NCI-H2081 treated with DMSO at 0.1 percent for 48 hours (cell line): ENCODE results near the gene WNT7B.

ENCODE experiments used
- DNase-seq: peaks from one replicate; lab custom pipeline; 2025; lab: John Stamatoyannopoulos, UW

WNT7B gene

DNA sequence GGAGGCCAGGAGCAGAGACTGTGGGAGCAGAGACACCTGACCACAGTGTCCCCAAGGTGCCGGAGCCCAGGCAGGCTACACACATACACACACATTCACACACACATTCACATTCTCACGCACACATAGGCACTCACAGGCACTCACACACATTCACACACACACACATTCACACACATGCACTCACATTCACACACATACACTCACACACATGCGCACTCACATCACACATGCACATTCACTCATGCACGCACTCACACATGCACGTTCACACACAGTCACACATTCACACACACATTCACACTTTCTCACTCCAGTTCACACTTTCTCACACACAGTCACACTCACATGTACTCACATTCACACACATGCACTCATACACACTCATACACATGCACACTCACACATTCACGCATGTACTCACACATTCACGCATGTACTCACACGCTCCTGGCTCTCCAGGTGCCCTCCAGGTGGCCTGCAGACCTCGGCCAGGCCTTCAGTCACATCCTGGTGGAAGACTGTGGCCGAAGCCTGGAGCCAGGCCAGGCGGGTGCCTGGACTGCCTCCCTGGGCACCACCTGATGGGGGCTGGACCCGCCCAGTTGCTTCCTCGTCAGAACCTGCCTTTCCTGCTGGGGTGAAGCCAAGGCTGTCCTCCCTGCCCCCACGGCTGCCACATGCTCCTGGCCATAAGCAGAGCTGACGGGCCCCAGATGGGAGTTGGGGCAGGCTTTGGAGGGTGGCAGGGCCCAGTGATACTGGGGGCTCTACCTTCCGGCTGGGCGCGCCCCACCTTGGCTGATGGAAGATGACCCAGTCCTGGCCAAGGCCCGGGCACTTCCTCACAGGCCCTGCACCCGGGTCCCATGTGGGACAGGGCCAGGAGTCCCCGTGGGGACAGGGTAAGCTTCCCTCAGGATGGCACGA is 89.5 kb downstream of the WNT7B start:
- DNase-seq: no peak

DNA sequence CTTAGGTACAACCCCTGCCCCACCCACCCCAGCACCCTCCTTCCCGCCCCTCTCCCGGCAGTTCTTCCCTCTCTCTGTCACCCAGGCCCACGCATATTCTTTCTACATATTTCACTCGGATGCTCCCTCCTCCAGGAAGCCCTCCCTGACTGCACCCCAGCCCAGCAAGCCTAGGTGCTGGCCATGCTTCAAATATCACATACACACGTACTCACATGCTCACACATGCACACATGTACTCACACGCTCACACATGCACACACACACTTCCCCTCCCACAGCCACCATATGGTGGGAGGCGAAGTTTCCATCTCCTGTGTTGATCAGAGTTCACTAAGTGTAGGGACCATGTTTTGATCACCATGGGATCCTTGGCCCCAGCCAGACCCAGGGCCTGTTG is 90.4 kb downstream of the WNT7B start:
- DNase-seq: no peak

DNA sequence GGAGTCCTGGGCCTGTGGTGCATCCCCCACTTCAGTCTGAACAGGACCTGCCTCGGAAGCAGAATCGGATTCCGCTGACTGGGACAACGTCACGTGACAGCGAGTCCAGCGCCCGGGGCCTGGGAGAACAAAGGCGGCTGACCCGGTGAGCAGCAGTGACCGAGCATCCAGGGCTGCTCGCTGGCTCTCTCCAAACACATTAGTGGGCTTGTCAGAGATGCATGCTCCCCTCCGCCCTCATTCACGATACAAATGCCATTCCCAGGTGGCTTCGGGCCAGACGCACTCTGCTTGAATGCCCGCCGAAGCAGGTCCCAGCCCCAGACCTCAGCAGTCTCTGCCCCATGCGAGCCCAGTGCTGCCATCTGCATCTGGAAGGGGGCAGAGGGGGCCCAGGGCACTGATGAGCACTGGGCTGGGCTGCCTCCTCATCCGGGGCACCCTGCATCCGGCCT is 91.0 kb downstream of the WNT7B start:
- no peak for DNase-seq

DNA sequence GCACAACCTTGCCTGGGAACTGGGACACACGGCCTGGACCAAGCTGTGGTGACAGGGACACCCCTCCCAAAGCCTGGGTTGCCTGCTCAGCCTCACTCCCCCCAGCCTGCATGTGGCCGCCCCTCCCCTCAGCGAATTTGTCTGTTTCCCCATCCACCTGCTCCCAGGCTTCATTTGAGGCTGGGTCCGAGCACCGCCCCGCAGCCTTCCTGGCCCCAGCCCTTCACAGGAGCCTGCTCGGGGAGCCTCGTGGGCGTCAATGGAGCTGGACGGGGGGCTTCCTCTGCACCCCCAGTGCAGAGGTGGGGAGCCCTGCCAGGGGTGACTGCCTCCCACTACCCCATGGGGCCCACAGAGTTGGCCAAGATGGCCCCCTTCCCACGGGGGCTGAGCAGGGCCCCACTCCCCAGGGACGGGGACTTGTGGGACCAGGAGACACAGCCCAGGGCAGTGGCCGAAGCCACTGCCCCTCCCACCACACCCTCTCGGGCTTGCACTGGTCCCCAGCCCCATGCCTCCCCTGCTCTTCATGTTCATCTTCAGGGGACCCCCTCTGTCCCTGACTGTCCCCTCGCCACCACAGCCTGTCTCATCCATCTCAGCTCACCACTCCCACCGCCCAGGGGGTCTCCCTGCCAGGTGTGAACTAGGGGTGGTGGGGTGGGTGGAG is 91.7 kb downstream of the WNT7B start:
- DNase-seq: no peak

DNA sequence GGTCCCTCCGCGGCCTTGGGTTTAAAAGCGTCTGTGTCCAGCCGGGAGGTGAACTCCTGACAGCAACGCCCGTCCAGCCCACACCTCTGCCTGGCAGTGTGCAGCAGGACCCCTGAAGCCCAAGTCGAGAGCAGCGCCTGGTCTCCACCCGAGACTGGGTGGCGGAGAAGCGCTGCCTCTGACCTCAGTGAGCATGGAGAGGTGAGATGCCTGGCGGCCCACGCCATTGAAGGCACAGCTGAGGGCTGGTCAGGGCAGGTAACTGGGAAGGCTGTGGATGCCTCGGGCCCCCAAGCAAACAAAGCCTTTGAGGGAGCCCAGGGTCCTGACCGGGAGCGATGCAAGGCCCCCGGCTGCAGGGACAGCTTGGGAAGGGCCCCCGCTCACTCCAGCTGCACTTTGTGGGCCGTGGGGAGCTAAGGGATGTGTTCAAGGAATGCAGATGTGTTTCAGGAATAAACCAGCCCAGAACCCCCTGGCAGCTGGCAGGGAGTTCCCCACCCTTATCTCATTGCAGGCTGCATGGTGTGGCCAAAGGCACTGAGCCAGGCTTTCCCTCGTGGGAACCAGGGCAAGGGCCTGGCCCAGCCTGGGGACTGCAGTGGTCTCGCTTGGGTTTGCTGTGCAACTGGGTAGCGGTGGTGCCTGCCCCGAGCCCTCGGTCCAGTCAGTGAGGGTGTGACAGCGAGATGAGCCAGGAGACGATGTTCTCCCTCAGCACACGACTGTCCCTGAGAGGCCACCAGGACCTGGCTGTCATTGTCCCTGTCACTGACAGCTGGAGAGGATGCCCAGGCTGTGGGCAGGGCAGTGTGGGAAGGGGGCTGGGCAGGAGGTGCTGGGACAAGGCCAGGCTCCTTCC is 92.5 kb downstream of the WNT7B start:
- no peak for DNase-seq

DNA sequence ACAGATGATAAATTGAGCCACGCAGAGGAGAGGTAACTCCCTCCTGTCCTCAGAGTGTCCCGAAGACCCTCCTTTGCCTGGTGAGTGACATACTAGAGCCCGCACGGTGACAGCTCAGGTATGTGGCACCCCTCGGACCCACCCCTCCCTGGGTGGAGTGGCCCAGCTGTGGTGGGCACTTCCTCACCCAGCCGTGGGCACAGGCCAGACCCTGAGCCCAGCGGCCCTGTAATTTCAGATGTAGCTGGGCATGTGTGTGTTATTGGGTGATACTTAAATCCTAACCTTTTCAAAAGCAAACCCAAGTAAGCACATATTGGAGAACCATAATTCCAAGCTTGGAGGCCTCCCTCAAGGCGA is 93.2 kb downstream of the WNT7B start:
- no peak for DNase-seq

DNA sequence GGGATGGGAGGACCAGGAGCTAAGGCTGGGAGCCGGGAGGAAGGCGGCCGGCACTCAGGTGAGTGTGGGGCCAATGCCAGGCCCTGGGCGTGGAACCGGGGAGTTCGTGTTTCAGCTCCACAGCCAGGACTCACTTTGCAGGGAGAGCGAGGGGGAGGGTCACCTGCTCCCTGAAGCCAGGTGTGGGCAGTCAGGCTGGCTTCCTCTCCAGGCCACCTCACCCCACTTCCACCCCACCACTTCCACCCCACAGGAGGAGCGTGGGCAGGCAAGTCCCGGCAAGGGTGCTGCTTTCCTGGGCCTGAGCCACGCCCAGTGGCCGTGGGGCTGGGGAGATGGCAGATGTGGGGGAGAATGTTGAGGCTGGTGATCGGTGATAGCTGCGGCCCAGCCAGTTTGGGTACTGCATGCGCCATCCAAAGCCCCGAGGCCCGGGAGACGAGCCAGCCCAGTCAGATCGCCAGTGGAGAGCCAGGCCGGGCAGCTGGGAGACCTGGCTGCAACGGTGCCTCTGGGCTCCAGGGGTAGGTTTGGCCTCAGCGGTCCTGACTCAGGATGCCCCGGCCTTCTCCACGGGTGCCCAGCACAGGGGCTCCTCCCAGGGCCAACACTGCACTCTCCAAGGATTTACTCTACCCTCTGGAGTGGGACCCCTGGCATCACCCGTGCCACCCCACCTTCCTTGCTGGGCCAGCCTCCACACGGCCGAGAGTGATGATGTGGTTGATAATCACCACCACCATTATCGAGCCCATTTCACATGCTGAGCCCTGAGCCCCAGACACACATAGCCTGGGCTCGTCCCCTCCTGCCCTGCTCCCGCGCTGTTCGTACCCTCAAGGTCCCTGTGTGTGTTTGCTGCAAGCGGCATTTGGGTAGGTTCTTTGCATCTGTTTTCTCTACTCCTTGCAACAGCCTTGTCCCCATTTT is 93.8 kb downstream of the WNT7B start:
- DNase-seq: no peak

DNA sequence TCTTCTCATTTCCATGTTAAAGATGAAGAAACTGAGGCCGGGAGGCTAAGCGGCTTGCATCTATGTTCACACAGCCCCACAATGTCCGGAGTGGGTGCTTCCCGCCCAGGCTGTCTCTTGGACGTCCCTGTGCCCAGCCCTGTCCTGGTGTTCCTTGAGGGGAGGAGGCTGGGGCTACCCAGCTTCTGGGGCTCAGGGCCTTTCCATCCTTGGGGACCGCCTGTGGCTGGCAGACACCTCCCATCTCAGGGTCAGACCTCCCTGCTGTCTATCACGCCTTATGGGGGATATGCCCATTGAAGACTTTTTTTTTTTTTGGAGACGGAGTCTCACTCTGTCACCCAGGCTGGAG is 95.5 kb downstream of the WNT7B start:
- no peak for DNase-seq

DNA sequence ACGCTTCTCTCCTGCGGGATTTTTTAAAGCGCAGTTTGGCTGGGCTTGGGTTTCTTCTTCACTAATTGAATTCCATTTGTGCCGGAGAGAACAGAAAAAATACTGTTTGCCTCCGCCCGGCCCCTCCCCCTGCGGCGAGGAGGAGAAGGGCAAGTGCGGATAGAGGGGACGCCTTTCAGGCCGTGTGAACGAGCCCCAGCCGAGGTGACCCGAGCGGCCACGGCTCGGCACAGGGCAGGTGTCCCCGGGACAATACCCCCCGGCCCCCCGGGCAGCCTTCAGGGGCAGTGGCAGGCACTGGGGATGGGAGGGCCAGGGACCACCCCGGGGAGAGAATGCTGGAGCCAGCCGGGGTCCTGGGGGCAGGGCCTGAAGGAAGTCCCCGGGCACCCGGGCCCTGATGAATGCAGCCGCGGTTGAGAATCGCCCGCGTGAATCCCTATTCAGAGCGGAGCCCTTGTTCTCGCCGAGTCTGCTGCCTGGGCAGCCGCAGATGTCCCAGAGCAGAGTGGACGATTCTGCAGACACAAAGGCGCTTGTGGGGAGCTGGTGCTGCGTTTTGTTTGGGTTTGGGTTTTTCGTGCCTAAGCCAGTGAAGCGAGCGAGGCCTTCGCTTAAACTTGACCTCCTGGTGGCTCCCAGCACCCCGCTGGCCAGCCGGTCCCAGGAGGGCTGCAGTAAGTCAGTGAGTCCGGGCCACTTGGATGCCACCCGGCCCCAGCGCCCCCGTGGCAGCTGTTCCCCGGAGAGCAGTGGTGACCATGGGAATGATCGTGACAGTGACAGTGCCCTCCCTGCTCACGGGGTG is 96.0 kb downstream of the WNT7B start:
- DNase-seq: no peak

DNA sequence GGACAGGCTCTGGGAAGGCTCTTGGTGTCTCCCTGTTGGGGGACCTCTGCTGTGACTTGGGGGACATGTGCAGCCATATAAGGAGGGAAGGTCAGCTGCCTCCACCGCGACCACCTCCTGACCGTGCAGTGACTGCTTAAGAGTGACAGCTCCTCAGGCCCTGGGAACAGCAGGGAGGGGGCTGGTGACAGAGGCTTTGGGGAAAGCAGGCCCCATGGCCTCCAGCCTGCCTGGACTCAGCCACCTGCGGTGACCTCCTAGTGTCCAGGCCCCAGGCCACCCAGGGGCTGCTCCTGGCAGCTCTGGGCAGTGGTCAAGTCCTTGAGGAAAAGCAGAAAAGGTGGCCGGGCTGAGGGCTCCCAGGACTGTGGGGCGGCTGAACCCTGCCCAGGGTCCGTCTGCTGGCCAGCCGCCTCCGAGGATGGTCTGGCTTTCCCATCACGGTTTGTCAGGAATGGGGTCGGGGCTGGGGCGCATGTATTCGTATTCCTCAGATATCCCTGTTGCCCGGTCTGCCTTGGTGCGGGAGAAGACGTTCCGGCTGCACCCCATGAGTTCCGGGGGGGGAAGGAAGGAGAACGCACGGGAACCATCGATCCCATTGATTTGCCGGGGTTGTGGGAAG is 96.8 kb downstream of the WNT7B start:
- DNase-seq: no peak

DNA sequence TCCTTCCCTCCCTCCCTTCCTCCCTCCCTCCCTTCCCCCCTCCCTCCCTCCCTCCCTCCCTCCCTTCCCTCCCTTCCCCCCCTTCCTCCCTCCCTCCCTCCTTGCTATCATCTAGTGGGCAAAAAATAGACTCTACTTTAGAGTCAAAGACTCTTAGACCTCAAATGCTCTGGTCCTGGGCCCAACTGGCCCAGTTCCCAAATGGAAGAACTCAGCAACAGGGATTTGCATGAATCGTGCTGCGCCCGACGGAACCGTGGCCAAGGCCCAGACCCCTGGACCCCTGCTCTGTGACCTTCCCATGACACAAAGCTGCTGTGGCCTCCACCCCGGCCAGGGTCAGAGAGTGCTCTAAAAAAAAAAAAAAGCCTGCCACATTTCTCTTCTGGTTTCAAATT is 97.4 kb downstream of the WNT7B start:
- DNase-seq: no peak

DNA sequence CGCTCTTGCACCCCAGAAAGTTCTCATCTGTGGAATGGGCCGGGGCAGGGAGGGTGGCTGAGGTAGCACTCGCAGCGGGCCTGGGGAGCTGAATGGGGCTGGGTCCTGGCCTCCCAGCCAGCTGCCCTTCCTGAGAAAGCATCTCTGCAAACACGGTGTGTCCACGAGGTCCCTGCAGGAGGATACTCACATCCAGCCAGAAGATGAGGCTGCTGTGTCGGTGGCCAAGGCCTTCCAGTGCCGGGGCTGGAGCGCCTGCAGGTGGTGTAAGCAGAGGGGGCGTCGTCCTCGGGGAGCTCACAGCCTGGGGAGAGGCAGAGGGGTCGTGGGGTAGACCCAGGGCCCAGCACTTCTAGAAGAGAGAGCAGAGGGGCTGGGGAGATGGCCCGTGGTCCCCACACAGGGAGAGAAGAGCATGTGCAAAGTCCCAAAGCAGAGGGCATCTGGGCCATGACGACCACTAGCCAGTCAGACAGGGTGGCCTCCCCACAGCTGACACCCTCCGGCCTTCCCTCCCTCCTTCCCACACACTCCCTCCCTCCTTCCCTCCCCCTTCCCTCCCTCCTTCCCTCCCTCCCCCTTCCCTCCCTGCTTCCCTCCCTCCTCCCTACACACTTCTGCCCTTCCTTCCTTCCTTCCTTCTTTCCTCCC is 97.9 kb downstream of the WNT7B start:
- no peak for DNase-seq

DNA sequence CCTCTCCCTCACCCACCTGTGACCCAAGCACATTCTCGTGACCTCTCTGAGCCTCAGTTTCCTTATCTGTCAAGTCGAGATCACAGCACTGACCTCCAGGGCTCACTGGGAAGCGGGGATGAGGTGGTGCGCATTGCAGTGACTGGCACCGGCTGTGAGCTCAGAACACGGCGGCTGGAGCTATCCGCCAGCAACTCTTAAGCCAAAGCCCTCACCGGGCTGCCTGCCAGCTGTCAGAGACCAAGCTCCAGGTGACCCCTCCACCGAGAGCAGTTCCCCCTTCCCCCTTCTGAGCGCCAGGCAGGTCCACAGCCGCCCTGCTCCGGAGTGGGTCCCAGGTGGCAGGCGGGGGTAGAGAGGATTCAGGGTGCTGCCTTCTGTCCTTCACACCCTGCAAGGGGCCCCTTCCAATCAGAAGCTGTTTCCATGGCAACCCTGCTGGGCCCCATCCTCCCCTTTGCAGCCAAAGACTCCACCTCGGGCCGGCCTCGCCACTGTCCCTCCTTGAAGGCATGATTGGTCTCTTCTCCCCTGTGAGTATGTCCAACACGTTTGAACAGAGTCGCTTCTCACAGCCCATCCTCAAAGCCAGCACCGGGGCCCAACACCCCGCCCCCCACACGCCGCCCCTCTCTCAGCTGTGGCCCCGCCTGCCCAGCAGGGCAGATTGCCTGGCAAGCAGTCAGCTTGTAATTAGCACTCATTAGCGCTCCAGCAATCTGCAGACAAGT is 98.7 kb downstream of the WNT7B start:
- DNase-seq: peak; percentile 36

DNA sequence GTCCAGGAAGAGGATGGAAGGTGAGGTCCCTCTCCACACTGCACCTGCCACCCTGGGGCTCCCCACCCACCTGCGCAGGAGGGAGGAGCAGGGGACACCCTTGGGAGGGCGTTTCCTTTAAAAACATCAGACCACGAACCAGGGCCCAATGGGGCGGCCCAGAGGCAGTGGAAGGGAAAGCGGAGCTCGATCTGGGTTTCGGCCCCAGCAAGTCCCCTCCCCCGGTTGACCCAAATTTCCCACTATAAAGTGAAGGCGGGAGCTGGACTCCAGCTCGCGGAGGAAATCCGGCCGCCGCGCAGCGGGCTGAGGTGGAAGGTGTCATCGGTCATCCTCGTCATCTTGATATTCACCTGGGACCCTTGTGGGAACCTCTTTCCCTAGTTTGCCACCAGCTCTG is 99.3 kb downstream of the WNT7B start:
- DNase-seq: no peak

DNA sequence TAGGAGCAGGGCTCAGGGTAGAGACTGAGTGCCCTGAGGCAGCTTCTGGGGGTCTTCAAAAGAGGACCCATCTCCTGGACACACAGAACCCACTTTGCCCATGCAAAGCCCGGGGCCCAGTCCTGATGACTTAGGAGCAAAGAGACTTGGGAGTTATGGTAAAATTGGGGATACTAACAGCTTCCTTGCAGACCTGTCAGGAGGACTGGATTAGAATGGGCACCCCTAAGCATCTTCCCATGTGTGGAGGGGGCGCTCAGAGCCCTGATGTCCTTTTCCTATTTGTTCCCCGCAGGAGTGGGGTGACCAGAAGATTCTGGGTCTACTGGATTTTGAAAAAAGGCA is 100.0 kb downstream of the WNT7B start:
- no peak for DNase-seq

DNA sequence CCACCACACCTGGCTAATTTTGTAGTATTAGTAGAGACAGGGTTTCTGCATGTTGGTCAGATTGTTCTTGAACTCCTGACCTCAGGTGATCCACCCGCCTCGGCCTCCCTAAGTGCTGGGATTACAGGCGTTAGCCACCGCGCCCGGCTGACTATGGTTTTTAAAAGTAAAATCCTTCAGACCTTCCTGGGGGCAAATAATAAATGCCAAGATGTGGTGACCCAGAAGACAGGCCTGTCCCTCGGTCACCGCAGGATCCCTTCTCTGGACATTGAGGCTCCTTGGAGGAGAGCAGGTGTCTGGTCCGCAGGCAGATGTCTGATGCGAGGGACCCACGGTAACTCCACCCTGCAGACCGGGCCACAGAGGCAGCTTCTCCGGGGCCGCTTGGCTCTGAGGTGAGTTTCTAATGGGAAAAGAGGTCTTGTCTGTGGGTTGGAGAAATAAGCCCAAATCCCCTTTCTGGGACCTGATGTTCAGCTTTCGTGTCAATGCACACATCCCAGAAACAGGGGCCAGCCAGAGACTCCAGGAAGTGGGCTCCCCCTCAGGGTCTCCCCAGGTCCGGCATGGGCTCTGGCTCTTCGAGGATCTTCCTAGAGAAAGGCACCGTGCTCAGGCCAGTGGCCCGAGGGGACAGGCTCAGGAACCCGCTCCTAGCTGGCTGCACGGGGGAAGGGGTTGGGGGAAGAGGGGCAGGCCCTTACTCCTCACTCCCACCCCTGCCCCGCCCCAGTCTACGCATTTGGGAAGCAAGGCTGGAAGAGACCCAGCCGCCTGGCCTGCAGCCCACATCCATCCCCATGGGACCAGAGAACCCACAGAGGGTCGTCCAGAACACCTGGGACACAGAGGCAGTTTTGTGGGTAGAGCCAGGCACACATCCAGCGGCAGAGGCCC is 100.6 kb downstream of the WNT7B start:
- DNase-seq: no peak

DNA sequence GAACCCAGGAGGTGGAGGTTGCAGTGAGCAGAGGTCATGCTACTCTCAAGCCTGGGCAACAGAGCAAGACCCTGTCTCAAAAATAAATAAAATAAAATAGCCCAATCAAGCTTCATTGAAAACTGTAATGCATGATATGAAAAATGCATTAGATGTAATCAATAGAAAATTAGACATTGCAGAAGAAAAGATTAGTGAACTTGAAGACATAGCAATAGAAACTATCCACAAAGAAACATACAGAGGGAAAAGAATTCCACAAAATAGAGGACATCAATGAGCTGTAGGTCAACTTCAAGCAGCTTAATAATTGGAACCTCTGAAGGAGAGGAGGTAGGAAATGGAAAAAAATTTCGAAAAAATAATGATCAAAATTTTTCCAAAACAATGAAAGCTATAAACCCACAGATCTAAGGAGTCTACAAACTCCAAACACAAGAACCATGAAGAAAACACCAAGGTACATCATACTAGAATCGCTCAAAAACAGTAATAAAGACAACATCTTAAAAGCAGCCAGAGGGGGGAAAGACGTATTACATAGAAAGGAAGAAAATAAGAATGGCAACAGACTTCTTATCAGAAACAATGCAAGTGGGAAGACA is 104.2 kb downstream of the WNT7B start:
- DNase-seq: no peak

DNA sequence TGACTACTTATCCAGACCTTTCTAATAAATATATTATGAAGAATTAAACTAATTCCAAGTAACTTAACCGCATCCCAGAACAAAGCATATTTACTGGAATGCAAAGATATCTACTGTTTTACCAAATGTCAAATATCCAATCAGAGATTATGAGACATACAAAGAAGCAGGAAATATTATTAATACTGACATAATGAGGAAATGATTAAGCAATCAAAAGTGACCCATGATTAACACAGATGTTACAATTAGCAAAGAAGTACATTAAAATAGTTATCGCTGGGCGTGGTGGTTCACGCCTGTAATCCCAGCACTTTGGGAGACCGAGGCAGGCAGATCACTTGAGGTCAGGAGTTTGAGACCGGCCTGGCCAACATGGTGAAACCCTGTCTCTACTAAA is 105.2 kb downstream of the WNT7B start:
- no peak for DNase-seq
